ENCODE data around the gene NCK2. TPM values are rescaled to one million over a fixed set of nuclear protein-coding genes. Genes with fewer than 3 reads are reported as not detected.

NCK2 gene
- polyA plus RNA-seq, 3 donors, result 2.5 to 18.2 (median 7.6) TPM

DNA sequence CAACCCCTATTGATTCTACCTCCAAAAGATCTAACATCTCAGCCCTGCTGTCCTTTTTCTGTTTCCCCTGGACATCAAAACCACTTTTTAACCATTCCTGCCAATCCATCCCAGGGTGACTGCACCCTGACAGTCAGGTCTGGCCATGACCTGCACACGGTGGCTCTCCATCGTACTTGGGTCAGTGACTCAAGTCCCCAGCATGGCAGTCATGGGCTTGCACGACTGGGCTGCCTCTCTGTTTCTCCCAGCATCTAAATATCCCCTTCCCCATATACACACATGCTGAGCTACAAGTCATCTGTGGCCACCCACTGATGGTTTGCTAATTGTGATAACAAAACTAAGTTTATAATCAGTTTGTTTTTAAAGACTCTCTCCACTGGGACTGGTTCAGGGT, 6.6 kb downstream of the NCK2 start:
- H3K27ac Mint-ChIP-seq, result peak overlapping the region in 1 of 7 donors; percentile 8
- H3K9me3 Mint-ChIP-seq, result peaks cover 0 to 4% (median 2%) of the 10 kb centered on the region in 7 donors
- no peak overlapping the region for H3K9ac ChIP-seq (ENCODE audit: insufficient read depth, low read length, poor library complexity, severe bottlenecking)
- intact Hi-C loops (cut with micrococcal nuclease), result no loop called here
- no peak overlapping the region for H3K4me3 Mint-ChIP-seq
- peaks cover 86% of the 10 kb centered on the region for H3K79me2 ChIP-seq (ENCODE audit: insufficient read depth, low read length)
- H3K36me3 ChIP-seq (replicated peaks in 1 of 2; ENCODE audit: control insufficient read depth in 1 of 2, insufficient read depth in 2 of 2, low read length in 2 of 2), result peaks cover 0 to 5% of the 10 kb centered on the region in 2 donors
- no peak overlapping the region for H3K27ac ChIP-seq (ENCODE audit: low read depth in 1 of 2, low read length in 2 of 2)
- TF ChIP-seq, protein P1, sequence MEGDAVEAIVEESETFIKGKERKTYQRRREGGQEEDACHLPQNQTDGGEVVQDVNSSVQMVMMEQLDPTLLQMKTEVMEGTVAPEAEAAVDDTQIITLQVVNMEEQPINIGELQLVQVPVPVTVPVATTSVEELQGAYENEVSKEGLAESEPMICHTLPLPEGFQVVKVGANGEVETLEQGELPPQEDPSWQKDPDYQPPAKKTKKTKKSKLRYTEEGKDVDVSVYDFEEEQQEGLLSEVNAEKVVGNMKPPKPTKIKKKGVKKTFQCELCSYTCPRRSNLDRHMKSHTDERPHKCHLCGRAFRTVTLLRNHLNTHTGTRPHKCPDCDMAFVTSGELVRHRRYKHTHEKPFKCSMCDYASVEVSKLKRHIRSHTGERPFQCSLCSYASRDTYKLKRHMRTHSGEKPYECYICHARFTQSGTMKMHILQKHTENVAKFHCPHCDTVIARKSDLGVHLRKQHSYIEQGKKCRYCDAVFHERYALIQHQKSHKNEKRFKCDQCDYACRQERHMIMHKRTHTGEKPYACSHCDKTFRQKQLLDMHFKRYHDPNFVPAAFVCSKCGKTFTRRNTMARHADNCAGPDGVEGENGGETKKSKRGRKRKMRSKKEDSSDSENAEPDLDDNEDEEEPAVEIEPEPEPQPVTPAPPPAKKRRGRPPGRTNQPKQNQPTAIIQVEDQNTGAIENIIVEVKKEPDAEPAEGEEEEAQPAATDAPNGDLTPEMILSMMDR (IDR thresholded peaks at IDR 0.05), result no peak
- H3K4me2 ChIP-seq (replicated peaks; ENCODE audit: extremely low read depth, low read length, poor library complexity, severe bottlenecking), result no peak overlapping the region
- H3K27me3 ChIP-seq (ENCODE audit: control insufficient read depth in 2 of 2, insufficient read depth in 2 of 2, low read length in 2 of 2), result no peaks in the 10 kb centered on the region
- DNase-seq, result no peak
- no peaks in the 10 kb centered on the region for H3K9me3 ChIP-seq (replicated peaks in 1 of 2; ENCODE audit: control insufficient read depth in 1 of 2, insufficient read depth in 1 of 2, low read length in 2 of 2)
- peaks cover 66% of the 10 kb centered on the region for H3K4me1 Mint-ChIP-seq
- H3K36me3 Mint-ChIP-seq, result peaks cover 22 to 23% of the 10 kb centered on the region in 2 donors
- 100% methylated on average over 3 of the region's 3 CpGs for WGBS (ENCODE audit: insufficient coverage)
- H2AFZ ChIP-seq (ENCODE audit: insufficient read depth, low read depth, low read length, poor library complexity, severe bottlenecking), result no peak overlapping the region
- peaks cover 57% of the 10 kb centered on the region for H4K20me1 ChIP-seq (ENCODE audit: insufficient read depth, low read length)
- H3K27me3 Mint-ChIP-seq (ENCODE audit: low read depth in 3 of 3), result peaks cover 0 to 3% (median 0%) of the 10 kb centered on the region in 3 donors
- H3K4me3 ChIP-seq (replicated peaks in 1 of 3; ENCODE audit: low read depth in 2 of 3, low read length in 3 of 3), result no peak overlapping the region
- peaks cover 33 to 46% of the 10 kb centered on the region in 2 donors for H3K4me1 ChIP-seq (ENCODE audit: control insufficient read depth in 1 of 2, insufficient read depth in 2 of 2, low read length in 2 of 2)

DNA sequence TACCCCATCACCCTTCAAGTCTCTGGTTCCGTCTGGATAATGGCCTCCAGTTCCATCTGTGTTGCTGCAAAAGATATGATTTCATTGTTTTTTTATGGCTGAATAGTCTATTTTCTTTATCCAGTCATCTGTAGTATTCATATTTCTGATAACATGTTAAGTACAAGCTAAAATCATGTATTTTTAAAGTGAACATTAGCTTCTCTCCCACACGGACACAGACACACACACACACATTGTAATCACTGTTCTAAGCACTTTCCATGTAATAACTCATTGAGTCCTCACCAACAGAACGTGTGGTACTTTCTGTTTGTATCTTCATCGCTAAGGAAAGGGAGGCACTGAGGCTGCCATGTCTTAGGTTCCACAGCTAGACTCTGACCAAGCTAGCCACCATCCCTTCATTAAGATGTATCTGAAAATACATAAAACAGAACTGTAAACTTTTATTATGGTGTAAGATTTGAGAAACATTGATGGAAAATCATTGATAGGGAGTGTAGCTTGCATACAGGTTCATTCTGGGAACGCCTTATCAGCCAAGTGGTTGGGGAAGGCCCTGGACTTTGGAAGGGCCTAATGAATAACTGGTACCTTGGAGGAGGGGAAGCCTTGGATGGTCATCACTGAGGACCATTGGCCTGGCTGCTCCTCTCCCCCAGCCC, 8.1 kb downstream of the NCK2 start:
- TF ChIP-seq, protein P1 (IDR thresholded peaks at IDR 0.05), result no peak
- no peak for DNase-seq
- intact Hi-C loops (cut with micrococcal nuclease), result no loop called here
- H3K4me2 ChIP-seq (replicated peaks; ENCODE audit: extremely low read depth, low read length, poor library complexity, severe bottlenecking), result no peak overlapping the region
- H3K4me1 ChIP-seq (ENCODE audit: control insufficient read depth in 1 of 2, insufficient read depth in 2 of 2, low read length in 2 of 2), result peaks cover 23 to 35% of the 10 kb centered on the region in 2 donors
- H3K27ac Mint-ChIP-seq, result no peak overlapping the region
- 80% methylated on average over 2 of the region's 5 CpGs for WGBS (ENCODE audit: insufficient coverage)
- no peak overlapping the region for H2AFZ ChIP-seq (ENCODE audit: insufficient read depth, low read depth, low read length, poor library complexity, severe bottlenecking)
- H3K36me3 Mint-ChIP-seq, result peaks cover 23 to 24% of the 10 kb centered on the region in 2 donors
- H3K9ac ChIP-seq (ENCODE audit: insufficient read depth, low read length, poor library complexity, severe bottlenecking), result no peak overlapping the region
- H3K4me1 Mint-ChIP-seq, result peaks cover 63% of the 10 kb centered on the region
- peaks cover 65% of the 10 kb centered on the region for H4K20me1 ChIP-seq (ENCODE audit: insufficient read depth, low read length)
- H3K4me3 ChIP-seq (replicated peaks in 1 of 3; ENCODE audit: low read depth in 2 of 3, low read length in 3 of 3), result no peak overlapping the region
- peaks cover 0 to 4% (median 2%) of the 10 kb centered on the region in 7 donors for H3K9me3 Mint-ChIP-seq
- no peak overlapping the region for H3K4me3 Mint-ChIP-seq
- no peak overlapping the region for H3K27ac ChIP-seq (ENCODE audit: low read depth in 1 of 2, low read length in 2 of 2)
- H3K79me2 ChIP-seq (ENCODE audit: insufficient read depth, low read length), result peaks cover 86% of the 10 kb centered on the region
- H3K9me3 ChIP-seq (replicated peaks in 1 of 2; ENCODE audit: control insufficient read depth in 1 of 2, insufficient read depth in 1 of 2, low read length in 2 of 2), result no peaks in the 10 kb centered on the region
- peaks cover 0 to 3% (median 0%) of the 10 kb centered on the region in 3 donors for H3K27me3 Mint-ChIP-seq (ENCODE audit: low read depth in 3 of 3)
- peaks cover 0 to 5% of the 10 kb centered on the region in 2 donors for H3K36me3 ChIP-seq (replicated peaks in 1 of 2; ENCODE audit: control insufficient read depth in 1 of 2, insufficient read depth in 2 of 2, low read length in 2 of 2)
- no peaks in the 10 kb centered on the region for H3K27me3 ChIP-seq (ENCODE audit: control insufficient read depth in 2 of 2, insufficient read depth in 2 of 2, low read length in 2 of 2)

Measured in CD14-positive monocyte (primary cell).